ENCODE results near the gene FBXL17.

The FBXL17 gene

DNA sequence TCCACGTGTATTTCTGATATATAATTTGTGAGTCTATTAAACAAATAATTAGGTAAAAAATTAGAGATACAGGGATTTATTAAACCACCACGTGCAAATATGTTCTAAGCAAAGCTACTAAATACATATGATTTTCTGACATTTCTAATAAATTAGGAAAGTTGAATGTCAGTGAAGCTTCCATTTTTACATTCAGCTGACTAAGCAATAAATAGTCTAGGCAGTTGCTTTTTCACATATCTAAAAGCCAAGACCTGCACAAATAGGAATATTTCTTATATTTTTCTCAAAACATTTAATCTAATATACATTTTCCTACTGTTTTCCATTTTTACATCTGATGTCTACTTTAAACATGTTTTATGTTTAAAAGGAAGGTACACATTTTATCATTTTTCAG is 388.6 kb downstream of the FBXL17 start:
- Mint-ChIP-seq H3K9me3 (no peaks in the 10 kb centered on the region), H3K4me1 (ENCODE audit: low read depth) (peaks cover 5% of the 10 kb centered on the region), H3K27ac (no peak overlapping the region), H3K36me3 (ENCODE audit: low read depth) (no peaks in the 10 kb centered on the region), H3K27me3 (ENCODE audit: low read depth) (no peaks in the 10 kb centered on the region), H3K4me3 (no peak overlapping the region)

DNA sequence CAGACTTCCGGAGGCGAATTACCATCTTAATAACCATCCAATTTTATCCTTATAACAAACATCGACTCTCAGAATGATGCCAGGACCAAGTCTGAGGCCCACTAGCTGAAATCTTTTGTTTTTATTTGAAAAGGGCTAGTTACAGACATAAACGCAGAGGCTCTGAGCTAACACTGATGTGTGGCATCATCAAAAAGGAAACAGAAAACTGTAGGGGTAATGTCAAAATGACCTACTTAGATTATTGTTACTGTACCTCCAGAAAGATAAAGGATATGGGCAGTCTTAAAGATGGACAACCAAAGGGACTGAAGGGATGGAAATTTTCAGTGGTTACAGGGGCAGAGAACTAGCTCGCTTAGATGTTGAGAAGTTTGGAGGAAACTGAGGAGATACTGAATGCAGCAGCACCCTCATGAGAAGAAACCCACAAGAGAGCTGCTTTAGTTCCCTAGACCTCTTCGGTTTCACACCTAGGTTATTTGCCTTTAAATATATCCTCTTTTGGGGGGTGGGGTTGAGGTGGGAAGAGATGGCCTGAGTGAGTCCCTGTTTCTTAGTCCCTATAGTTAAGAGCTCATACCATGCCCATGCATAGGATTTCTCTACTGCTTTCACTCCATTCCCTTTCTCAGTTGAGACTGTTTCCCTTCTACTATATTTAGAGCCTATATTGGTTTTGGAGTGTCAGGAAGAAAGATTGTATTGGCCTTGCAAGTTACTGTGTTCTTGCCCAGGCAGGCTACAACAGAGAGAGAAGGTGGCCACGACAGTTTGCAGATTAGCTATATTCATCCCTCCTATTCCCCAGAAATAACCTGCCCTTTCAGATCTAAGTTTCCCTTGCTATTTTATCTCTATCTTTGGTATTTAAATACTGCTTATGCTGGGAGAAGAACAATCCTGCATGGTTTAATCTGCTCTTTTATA is 390.8 kb downstream of the FBXL17 start:
- H3K27me3 Mint-ChIP-seq (ENCODE audit: low read depth): no peaks in the 10 kb centered on the region
- no peak overlapping the region for H3K4me3 Mint-ChIP-seq
- H3K27ac Mint-ChIP-seq: no peak overlapping the region
- H3K36me3 Mint-ChIP-seq (ENCODE audit: low read depth): no peaks in the 10 kb centered on the region
- no peaks in the 10 kb centered on the region for H3K9me3 Mint-ChIP-seq
- peaks cover 3% of the 10 kb centered on the region for H3K4me1 Mint-ChIP-seq (ENCODE audit: low read depth)

DNA sequence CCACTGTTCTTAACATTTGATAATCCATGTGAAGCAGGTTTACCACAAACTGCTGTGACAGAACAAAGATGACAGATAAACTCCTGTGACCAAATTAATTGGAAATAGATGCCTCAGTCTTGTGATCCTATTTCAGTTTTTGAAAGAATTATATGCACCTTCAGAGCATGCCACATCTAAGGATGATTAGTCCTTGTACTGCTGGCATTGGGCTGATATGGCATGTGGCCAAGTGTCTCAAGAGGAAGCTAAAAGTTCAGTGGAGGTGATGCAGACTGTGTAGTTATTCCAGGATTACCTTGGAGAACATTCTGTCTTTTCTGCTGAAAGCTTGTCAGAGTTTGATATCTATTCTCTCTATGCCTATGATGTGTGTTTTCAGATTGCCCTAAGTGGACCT is 396.8 kb downstream of the FBXL17 start:
- no peak overlapping the region for H3K27ac Mint-ChIP-seq
- H3K27me3 Mint-ChIP-seq (ENCODE audit: low read depth): no peaks in the 10 kb centered on the region
- H3K9me3 Mint-ChIP-seq: no peaks in the 10 kb centered on the region
- no peak overlapping the region for H3K4me3 Mint-ChIP-seq
- peaks cover 6% of the 10 kb centered on the region for H3K4me1 Mint-ChIP-seq (ENCODE audit: low read depth)
- H3K36me3 Mint-ChIP-seq (ENCODE audit: low read depth): no peaks in the 10 kb centered on the region

DNA sequence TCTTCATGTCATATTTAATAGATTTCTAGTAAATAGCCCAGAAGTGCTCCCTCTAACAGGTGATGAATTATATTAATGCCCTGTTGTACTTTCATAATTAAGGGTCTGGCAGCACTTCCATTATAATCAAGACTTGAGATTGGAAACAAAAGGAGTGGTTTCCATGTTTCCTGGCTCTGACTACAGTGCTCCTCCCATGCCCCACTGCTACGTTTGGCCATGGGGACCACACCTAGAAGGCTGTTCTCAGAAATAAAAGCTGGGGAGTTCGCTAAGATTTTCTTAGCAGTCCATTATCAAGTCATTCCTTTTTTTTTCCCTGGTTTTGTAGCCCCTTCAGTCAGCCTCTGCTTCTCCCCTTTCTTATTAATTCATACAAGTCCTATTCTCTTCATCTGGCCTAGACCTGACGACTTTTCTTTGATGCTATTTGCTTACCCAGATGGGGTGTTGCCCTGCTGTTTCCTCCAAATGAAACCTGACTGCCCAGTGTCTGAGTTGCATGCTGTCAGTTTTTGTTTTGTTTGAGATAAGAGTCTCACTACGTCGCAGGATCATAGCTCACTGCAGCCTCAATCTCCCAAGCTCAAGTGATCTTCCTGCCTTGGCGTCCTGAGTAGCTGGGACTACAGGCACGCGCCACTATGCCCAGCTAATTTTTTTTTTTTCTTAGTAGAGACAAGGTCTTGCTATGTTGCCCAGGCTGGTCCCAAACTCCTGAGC is 399.0 kb downstream of the FBXL17 start:
- no peak overlapping the region for H3K4me3 Mint-ChIP-seq
- H3K27me3 Mint-ChIP-seq (ENCODE audit: low read depth): no peaks in the 10 kb centered on the region
- H3K36me3 Mint-ChIP-seq (ENCODE audit: low read depth): no peaks in the 10 kb centered on the region
- peaks cover 11% of the 10 kb centered on the region for H3K4me1 Mint-ChIP-seq (ENCODE audit: low read depth)
- no peaks in the 10 kb centered on the region for H3K9me3 Mint-ChIP-seq
- no peak overlapping the region for H3K27ac Mint-ChIP-seq

DNA sequence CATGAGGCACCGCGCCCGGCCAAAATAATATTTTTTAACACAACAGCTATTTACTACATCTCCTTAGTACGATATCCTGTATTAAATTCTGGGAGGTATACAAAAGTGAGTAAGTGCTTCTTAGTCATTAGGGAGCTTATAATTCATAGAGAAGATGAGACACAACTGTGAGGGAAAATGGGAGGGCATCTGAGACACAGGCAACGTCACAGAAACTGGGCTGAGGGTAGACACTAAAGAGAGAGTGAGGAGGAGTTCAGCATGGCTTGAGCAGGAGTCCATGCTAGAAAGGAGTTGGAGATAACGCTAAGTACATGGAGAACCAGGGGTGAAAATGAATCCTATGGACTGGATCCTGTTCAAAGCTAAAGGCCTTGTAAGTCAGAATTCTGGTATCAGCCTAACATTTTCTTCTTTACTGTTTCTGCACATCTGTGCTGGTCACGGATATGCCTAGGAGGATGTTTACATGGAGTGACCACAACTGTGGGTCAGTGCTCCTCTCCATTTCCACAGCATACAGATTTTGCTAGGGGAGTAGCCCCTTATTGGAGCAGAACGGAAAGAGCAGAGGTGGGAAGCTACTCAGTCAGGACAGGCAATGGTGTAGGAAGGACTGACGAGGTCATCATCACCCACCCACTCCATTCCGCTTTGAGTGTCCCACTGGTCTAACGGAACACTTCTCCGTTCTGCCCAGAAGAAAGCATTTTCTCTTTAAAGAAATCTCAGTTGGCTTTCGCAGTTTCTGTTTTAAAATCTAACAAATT is 400.8 kb downstream of the FBXL17 start:
- Mint-ChIP-seq H3K36me3 (ENCODE audit: low read depth) (no peaks in the 10 kb centered on the region), H3K27ac (no peak overlapping the region), H3K4me1 (ENCODE audit: low read depth) (peaks cover 16% of the 10 kb centered on the region), H3K27me3 (ENCODE audit: low read depth) (no peaks in the 10 kb centered on the region), H3K9me3 (no peaks in the 10 kb centered on the region), H3K4me3 (no peak overlapping the region)

DNA sequence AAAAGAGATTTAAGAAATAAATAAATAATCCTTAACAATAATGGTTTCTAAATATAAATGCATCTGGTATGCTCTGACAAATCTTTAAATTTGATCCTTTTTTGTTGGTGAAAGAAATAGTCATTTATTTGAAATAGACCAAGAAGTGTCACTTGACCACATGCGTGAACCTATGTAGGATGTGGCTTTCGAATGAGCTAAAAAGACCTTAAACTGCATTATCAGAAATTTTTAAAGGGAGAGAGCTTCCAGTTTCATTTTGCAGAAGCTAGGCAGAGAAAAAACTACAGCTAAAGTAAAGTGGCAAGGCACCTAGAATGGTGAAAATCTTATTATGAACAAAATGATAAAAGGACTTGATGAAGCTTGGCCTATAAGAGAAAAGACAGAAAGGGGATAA is 402.0 kb downstream of the FBXL17 start:
- Mint-ChIP-seq H3K4me3 (no peak overlapping the region), H3K4me1 (ENCODE audit: low read depth) (peaks cover 16% of the 10 kb centered on the region), H3K27me3 (ENCODE audit: low read depth) (no peaks in the 10 kb centered on the region), H3K9me3 (no peaks in the 10 kb centered on the region), H3K27ac (peak overlapping the region; percentile 47), H3K36me3 (ENCODE audit: low read depth) (no peaks in the 10 kb centered on the region)

DNA sequence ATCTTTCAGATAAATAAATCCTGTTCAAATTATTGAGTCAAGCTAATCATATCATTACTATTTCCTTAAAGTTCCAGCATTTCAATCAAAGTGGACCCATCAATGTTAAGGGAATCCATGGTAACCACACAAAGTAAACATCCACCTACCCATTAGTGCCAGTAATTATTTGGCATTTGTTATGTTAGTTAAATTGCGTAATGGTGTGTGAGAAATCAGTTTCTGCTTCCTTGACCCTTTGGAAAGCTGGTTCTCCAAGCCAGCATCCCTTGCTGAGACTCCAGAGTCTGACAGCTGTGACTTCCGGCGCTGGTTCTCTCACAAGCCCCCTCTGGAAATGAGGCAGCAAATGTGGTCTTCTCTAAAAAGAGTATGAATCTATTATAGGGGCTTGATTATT is 402.6 kb downstream of the FBXL17 start:
- Mint-ChIP-seq H3K4me3 (no peak overlapping the region), H3K27me3 (ENCODE audit: low read depth) (no peaks in the 10 kb centered on the region), H3K36me3 (ENCODE audit: low read depth) (no peaks in the 10 kb centered on the region), H3K9me3 (no peaks in the 10 kb centered on the region), H3K4me1 (ENCODE audit: low read depth) (peaks cover 16% of the 10 kb centered on the region), H3K27ac (no peak overlapping the region)

DNA sequence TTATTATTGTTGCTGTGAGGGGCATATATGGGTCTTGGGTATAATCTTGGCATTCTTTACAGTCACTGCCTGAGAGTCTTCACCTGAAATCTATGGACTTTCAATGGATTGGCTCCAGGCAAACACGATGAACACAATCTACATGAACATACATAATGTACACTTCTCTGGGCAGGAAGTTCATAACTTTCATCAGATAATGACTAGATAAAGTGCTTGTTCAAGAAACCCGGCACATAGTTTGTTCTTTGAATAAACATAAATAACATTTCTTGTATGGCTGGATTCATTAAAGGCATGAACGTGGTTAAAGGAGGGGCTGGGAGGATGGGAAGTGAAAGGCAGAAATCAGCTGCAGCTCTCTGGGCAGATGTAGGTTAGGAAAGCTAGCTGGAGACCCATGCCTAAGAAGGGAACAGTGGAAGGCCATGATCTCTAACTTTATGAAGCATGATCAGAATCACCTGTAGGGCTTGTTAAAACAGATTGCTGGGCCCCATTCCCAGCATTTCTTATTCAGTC is 404.3 kb downstream of the FBXL17 start:
- H3K36me3 Mint-ChIP-seq (ENCODE audit: low read depth): no peaks in the 10 kb centered on the region

DNA sequence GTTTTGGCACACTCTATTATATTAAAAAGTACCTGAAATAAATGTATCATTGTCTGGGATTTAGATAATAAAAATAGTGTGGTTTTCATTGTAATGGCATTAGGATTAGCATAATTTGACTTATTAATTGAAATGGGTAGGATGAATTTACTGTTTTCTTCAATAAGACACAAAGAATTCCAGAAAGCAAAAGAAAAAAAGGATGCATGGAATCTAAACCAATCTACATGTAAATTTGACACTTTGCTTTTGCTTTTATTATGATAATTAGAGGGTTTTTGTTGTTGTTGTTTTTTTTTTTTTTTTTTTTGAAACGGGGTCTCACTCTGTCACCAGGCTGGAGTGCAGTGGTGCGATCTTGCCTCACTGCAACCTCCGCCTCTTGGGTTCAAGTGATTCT is 406.3 kb downstream of the FBXL17 start:
- H3K4me1 Mint-ChIP-seq (ENCODE audit: low read depth): peaks cover 13% of the 10 kb centered on the region
- H3K4me3 Mint-ChIP-seq: no peak overlapping the region
- H3K9me3 Mint-ChIP-seq: no peaks in the 10 kb centered on the region
- no peak overlapping the region for H3K27ac Mint-ChIP-seq
- H3K27me3 Mint-ChIP-seq (ENCODE audit: low read depth): no peaks in the 10 kb centered on the region
- H3K36me3 Mint-ChIP-seq (ENCODE audit: low read depth): no peaks in the 10 kb centered on the region

More for the DNA sequence above, 404.3 kb downstream of the FBXL17 start:
- Mint-ChIP-seq H3K4me3 (no peak overlapping the region), H3K27me3 (ENCODE audit: low read depth) (no peaks in the 10 kb centered on the region), H3K9me3 (no peaks in the 10 kb centered on the region), H3K27ac (peak overlapping the region; percentile 54), H3K4me1 (ENCODE audit: low read depth) (peaks cover 16% of the 10 kb centered on the region)

DNA sequence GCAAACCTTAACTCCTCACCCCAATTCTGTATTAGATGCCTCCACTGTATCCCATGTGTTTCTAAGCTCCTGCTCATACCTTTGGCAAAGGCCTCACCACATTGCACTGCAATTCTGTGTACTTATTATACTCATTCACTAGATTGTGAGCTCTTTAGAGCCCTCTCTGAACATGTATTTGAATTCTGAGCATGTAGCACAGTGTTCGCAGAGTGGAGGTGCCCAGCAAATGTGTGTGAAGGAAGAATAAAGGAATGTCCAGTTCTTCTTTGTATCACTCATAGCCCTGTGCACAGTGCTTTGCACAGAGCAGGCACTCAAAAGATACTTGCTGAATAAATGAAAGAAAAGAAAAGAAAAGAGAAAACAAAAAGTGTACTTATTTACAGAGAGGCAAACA is 410.1 kb downstream of the FBXL17 start:
- no peaks in the 10 kb centered on the region for H3K27me3 Mint-ChIP-seq (ENCODE audit: low read depth)
- H3K27ac Mint-ChIP-seq: no peak overlapping the region
- H3K4me1 Mint-ChIP-seq (ENCODE audit: low read depth): no peaks in the 10 kb centered on the region
- H3K9me3 Mint-ChIP-seq: no peaks in the 10 kb centered on the region
- no peak overlapping the region for H3K4me3 Mint-ChIP-seq
- H3K36me3 Mint-ChIP-seq (ENCODE audit: low read depth): no peaks in the 10 kb centered on the region

DNA sequence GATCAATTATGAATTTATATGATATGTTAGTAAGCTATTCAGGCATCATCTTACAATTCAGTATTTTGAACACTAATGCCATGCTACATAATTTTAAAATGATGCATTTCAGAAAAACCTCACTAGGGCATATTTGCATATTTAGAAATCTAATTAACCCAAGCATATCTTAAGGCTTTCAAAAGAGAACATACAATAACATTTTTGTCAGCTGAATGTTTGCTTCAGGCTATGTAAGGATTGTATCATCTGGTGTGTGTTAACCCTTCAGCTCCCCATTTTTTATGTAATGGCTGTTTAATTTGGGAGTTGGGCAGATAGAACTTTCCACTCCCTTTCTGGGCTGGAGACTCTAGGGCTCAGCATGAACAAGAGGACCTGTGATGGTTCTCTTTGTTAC is 412.1 kb downstream of the FBXL17 start:
- H3K27ac Mint-ChIP-seq: no peak overlapping the region
- no peaks in the 10 kb centered on the region for H3K4me1 Mint-ChIP-seq (ENCODE audit: low read depth)
- no peak overlapping the region for H3K4me3 Mint-ChIP-seq
- H3K27me3 Mint-ChIP-seq (ENCODE audit: low read depth): no peaks in the 10 kb centered on the region
- H3K9me3 Mint-ChIP-seq: no peaks in the 10 kb centered on the region
- no peaks in the 10 kb centered on the region for H3K36me3 Mint-ChIP-seq (ENCODE audit: low read depth)

DNA sequence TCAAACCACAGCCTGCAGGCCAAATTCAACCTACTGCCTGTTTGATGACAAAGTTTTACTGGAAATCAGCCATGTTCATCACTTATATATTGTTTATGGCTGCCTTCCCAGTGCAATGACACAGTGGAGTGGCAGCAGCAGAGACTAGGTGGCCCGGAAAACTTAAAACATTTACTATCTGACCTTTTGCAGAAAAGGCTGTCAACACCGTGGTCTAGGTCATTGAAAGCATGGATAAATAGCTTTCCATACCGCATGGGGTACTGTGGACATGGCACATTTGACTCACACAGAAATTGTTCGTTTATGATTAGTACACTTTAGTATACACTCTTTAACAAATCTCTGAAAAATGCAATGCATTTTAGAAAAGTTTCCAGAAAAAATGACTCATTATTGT is 412.9 kb downstream of the FBXL17 start:
- no peaks in the 10 kb centered on the region for H3K36me3 Mint-ChIP-seq (ENCODE audit: low read depth)
- no peak overlapping the region for H3K27ac Mint-ChIP-seq
- H3K27me3 Mint-ChIP-seq (ENCODE audit: low read depth): no peaks in the 10 kb centered on the region
- no peaks in the 10 kb centered on the region for H3K4me1 Mint-ChIP-seq (ENCODE audit: low read depth)
- H3K4me3 Mint-ChIP-seq: no peak overlapping the region
- H3K9me3 Mint-ChIP-seq: no peaks in the 10 kb centered on the region

DNA sequence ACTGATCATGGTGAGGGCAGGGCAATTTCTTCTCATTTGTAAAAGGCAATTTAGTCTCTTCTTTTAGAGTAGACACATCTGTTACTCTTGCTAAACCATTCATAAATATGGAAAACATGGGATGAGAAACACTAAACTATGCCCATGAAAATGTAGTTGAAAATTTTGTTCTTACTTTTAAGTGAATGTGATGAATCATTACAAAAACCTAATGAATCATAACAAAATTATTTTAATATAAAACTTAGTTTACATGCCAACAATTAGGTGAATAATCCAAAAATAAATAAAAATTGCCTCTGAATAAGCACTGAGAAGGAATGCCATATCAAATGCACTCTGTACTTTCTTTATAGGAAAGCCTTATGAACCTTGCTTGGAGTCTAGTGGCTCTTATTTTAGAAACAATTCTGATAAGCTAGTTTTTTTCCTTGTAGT is 413.5 kb downstream of the FBXL17 start:
- H3K36me3 Mint-ChIP-seq (ENCODE audit: low read depth): no peaks in the 10 kb centered on the region
- no peak overlapping the region for H3K4me3 Mint-ChIP-seq
- no peak overlapping the region for H3K27ac Mint-ChIP-seq
- no peaks in the 10 kb centered on the region for H3K9me3 Mint-ChIP-seq
- no peaks in the 10 kb centered on the region for H3K4me1 Mint-ChIP-seq (ENCODE audit: low read depth)
- no peaks in the 10 kb centered on the region for H3K27me3 Mint-ChIP-seq (ENCODE audit: low read depth)

DNA sequence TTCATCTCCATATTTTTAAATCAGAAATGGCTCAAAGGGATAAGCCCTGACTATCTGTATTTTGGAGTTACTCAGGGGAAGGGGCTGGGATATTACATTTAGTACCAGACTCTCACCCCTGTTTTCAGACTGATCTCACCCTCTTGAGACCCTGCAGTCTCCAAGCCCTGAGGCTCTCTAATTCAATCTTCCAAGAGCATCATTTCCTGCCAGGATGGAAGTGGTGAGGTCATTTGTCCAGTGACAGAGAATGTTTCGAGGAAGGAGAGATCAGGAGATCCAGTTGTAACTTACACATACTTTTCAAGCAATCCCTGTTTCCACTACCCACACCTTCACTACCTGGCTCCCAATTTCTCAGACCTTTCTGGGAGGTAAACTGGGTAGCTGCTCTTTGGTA is 415.7 kb downstream of the FBXL17 start:
- no peaks in the 10 kb centered on the region for H3K27me3 Mint-ChIP-seq (ENCODE audit: low read depth)
- no peaks in the 10 kb centered on the region for H3K4me1 Mint-ChIP-seq (ENCODE audit: low read depth)
- no peak overlapping the region for H3K4me3 Mint-ChIP-seq
- no peaks in the 10 kb centered on the region for H3K9me3 Mint-ChIP-seq
- no peaks in the 10 kb centered on the region for H3K36me3 Mint-ChIP-seq (ENCODE audit: low read depth)
- H3K27ac Mint-ChIP-seq: no peak overlapping the region

Measured in T-helper 1 cell treated with Interleukin-12 subunit alpha and Interleukin-12 subunit beta and Interleukin-4 antibody, amounts not matched to agents 30 μg/mL and 1 μg/mL, for 36 hours (primary cell).